GM21528 (cell line): Measurements from ENCODE around the gene MMP7.

Experiments used
- ATAC-seq: cut with Tn5 transposase; IDR thresholded peaks from one replicate; pipeline ENCODE4 v1.9.1; 2021; ENCODE audit warnings: mild to moderate bottlenecking, moderate library complexity; ENCODE audit not compliant: unreplicated experiment, low FRiP score

The MMP7 gene

GRCh38 chr11:102497061-102497460 lies 33.5 kb downstream of the MMP7 start:
- no peak for ATAC-seq

GRCh38 chr11:102495161-102496042 lies 35.1 kb downstream of the MMP7 start:
- peak; percentile 87 for ATAC-seq

- ATAC-seq: no peak
Measured at GRCh38 chr11:102494216-102494615, 36.3 kb downstream of the MMP7 start.

- ATAC-seq: no peak
Measured at GRCh38 chr11:102493524-102493923, 37.0 kb downstream of the MMP7 start.

GRCh38 chr11:102491969-102492368 lies 38.6 kb downstream of the MMP7 start:
- no peak for ATAC-seq

DNA sequence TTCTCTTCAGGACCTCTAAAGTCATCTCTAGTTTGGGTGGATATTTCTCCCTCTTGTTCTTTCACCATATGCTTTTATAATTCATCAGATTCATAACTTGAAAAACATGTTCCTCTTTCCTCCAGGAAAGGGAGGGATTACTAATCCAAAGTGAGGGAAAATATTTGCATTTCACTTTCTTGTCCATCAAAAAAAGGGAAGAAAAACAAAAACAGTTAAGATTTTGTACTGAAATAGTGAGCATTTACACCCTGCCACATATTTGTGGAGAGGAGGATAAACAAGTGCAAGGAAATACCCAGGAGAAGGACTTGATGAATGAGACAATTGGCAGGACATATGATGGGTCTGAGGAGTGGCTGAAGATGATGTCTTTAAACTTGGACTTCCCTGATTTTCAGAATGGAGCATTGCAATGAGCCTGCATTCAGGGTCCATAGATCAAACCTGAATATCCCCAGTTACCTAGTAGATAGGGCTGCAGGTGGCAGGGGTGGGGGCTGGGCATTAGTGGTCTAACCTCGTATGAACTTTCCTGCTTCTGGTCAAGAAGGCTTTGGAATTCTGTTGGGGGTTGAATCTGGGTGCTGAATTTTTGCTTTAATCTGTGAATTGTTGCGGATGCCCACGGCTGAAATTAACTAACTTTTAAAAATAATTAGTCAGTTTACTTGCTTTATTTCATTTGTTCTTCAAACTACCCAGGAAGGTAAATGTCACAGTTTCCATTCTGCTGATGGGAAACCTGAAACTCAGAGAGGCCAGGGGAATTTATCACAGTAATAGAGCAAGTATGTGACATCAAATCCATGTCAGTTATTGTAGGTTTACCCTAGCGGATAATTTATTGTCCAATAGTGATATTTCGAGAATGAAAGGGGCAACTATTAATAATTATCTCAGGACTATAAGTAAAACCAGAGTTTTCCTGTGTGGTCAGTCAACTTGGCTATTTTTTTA lies 41.1 kb downstream of the MMP7 start:
- no peak for ATAC-seq

GRCh38 chr11:102488208-102488607 lies 42.3 kb downstream of the MMP7 start:
- ATAC-seq: peak; percentile 77

- ATAC-seq: no peak
Measured at GRCh38 chr11:102487214-102487613, 43.3 kb downstream of the MMP7 start.

DNA sequence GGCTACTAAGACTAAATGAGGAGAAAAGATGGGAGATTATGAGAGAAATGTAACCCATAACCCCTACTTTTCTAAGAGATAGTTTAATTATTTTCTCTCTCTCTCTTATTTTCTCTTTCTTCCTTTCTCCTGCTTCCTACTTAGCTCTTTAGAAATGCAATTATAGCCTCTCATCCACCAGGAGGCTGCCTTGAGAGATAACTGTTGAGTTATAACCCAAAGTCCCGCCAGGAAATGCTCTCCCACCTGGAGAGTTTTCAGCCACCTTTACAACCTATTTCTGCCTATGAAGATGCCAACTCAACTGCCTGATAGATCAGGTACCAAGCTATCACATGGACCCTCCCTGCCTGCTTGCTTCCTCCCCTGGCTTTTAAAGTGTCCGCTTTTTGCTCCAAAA lies 44.0 kb downstream of the MMP7 start:
- ATAC-seq: no peak

GRCh38 chr11:102485095-102485722 lies 45.3 kb downstream of the MMP7 start:
- no peak for ATAC-seq

DNA sequence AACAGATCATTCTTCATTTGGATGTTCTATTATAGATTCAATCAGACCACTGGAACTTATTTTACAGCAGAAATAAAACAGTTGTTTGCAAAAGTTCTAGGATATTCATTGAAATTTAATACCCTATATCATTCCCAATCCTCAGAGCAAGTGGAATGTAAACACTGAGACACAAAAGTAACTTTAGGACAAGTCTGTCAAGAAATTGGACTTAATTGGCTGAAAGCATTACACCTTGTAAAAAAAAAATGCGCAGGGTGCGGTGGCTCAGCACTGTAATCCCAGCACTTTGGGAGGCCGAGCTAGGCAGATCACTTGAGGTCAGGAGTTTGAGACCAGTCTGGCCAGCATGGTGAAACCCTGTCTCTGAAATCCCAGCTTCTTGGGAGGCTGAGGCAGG lies 48.1 kb downstream of the MMP7 start:
- ATAC-seq: no peak

DNA sequence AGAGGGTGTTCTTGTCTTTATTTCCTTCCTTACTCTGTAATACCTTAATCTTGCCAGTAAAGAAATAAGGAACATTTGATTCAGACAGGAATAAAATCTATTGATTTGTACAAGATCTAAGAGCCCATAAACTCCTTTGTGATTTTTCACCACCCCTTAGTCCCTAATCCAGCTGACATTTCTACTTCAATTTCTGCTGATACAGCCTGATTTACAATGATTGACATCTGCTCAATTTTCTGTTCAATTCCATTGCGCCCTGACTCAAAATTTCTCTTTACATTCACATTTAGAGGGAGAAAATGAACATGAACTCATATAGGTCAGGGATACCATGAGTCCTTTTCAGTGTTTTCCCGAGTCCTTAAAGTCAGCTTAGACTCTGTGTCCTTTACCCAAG lies 50.8 kb downstream of the MMP7 start:
- ATAC-seq: no peak

GRCh38 chr11:102478673-102479299 lies 51.8 kb downstream of the MMP7 start:
- no peak for ATAC-seq

DNA sequence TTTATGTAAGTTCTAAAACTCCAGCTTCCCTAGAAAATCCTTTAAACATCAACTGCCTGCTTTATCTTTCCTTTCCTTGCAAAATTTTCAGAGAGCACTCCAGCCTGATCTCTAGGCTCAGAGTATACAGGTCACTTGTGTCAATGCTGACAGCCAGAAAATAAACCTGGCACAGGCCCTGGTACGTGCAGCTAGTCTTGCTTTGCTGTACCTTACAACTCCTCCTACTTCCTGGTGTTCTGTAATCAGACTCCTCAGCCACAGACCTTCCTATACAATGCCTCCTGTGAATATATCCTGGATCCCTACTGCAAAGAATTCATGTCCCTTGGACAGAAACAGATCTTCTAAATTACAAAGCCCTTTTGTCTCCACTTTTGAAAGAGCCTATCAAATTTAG lies 53.7 kb downstream of the MMP7 start:
- no peak for ATAC-seq

DNA sequence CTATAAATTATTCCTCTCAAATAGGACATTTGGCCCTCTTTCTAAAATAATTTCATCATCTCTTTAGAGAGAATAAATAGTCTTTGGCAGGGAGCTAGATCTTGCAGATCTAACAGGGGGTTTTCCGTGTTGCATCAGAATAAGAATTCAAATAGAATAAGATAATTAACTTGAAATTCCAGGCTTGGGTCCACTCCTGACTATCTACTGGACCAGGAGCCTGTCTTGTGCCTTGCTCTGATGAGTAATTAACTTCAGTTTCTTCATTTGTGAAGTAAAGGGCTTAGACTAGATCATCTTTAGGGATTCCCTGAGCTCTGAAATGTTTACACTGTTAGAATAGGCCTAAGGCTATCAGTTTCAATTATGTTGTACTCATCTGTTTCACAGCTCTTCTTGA lies 54.5 kb downstream of the MMP7 start:
- no peak for ATAC-seq

DNA sequence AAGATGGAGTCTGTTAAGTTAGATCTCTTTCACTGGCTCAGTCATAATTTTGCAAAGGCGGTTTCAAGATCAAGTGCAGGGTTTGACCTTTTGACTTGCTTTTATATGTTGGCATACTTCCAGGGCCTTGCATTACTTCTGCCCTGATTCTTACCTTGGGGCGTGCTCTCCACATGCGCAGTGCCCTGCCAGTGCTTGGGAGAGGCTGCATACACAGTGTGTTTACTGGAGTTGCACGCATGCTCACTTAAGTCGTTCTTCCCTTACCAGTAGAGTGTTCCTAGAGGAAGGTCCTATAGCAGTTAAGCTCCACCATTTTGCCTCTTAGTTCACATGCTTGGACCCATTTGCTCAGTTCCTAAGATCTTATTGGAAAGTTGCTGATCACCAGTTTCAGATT lies 57.0 kb downstream of the MMP7 start:
- ATAC-seq: no peak

GRCh38 chr11:102472127-102472526 lies 58.4 kb downstream of the MMP7 start:
- no peak for ATAC-seq

DNA sequence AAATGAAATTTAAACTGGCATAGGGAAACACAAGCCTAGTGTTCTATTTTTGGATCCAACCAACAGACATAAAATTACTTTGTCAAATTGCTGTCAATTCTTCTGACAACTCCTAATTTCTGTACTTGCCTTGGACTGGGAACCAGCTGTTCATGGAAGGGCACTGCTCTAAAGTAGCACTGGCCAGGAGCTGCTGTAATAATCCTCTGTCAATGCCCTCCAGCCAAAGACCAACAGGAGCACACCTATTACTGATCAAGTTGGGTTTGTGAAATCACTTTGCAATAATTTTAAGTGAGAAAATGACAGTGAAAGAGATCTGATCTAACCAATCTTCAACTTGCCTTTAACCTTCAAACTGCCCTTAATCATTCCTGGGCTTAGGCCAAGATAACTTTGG lies 59.1 kb downstream of the MMP7 start:
- no peak for ATAC-seq
